Neural progenitor cell (in vitro differentiated cells): Measurements from ENCODE around the gene KIF26A. TPM values are rescaled to one million over a fixed set of nuclear protein-coding genes. Genes with fewer than 3 reads are reported as not detected.
A peak's percentile ranks its signal among the peaks of the same experiment; 100 is the strongest.

ENCODE experiments used
- DNase-seq: peaks from one replicate; pipeline ENCODE4 v3.0.0-alpha.2; 2016; ENCODE audit warnings: low spot score
- H2AFZ ChIP-seq: fragments of 200-600 bp; sonication (generic); replicated peaks from 2 replicates; pipeline ENCODE4 v1.6.1; 2016; ENCODE audit warnings: antibody characterized with exemption
- H3F3A ChIP-seq: fragments of 200-600 bp; sonication (generic); 2 replicates; pipeline ENCODE4 v1.6.1; 2016; ENCODE audit warnings: antibody characterized with exemption, low read depth
- H3K27ac ChIP-seq: fragments of 200-600 bp; sonication (generic); 2 replicates; pipeline ENCODE4 v1.5.1; 2016; ENCODE audit warnings: mild to moderate bottlenecking
- H3K27me3 ChIP-seq: fragments of 200-600 bp; sonication (generic); 2 replicates; pipeline ENCODE4 v1.6.1; 2016; ENCODE audit warnings: mild to moderate bottlenecking, moderate library complexity
- H3K36me3 ChIP-seq: fragments of 200-600 bp; sonication (generic); 2 replicates; pipeline ENCODE4 v1.5.1; 2016
- H3K4me1 ChIP-seq: fragments of 200-600 bp; sonication (generic); 2 replicates; pipeline ENCODE4 v1.6.1; 2016; ENCODE audit warnings: mixed run types
- H3K4me2 ChIP-seq: fragments of 200-600 bp; sonication (generic); 2 replicates; pipeline ENCODE4 v1.6.1; 2016
- H3K4me3 ChIP-seq: fragments of 200-600 bp; sonication (generic); 2 replicates; pipeline ENCODE4 v1.5.1; 2016
- H3K79me2 ChIP-seq: fragments of 200-600 bp; sonication (generic); 2 replicates; pipeline ENCODE4 v1.6.1; 2016; ENCODE audit warnings: low read depth
- H3K9ac ChIP-seq: fragments of 200-600 bp; sonication (generic); 2 replicates; pipeline ENCODE4 v1.6.1; 2016
- H3K9me3 ChIP-seq: fragments of 200-600 bp; sonication (generic); 2 replicates; pipeline ENCODE4 v1.5.1; 2016; ENCODE audit warnings: low read depth
- H4K20me1 ChIP-seq: fragments of 200-600 bp; sonication (generic); 2 replicates; pipeline ENCODE4 v1.6.1; 2016; ENCODE audit warnings: low read depth
- H3K27ac Mint-ChIP-seq: 3 replicates; pipeline ENCODE4 v1.8.0; 2021; ENCODE audit warnings: mixed read lengths
- H3K27me3 Mint-ChIP-seq: 2 replicates; pipeline ENCODE4 v1.8.0; 2022; ENCODE audit warnings: low read depth, mild to moderate bottlenecking, inconsistent platforms, moderate library complexity, mixed read lengths; ENCODE audit not compliant: insufficient read depth
- H3K36me3 Mint-ChIP-seq: 3 replicates; pipeline ENCODE4 v1.8.0; 2021; ENCODE audit warnings: mixed read lengths
- H3K4me1 Mint-ChIP-seq: 3 replicates; pipeline ENCODE4 v1.8.0; 2021; ENCODE audit warnings: mixed read lengths
- H3K4me3 Mint-ChIP-seq: 3 replicates; pipeline ENCODE4 v1.8.0; 2021; ENCODE audit warnings: mild to moderate bottlenecking, moderate library complexity, mixed read lengths
- H3K9me3 Mint-ChIP-seq: 3 replicates; pipeline ENCODE4 v1.8.0; 2020; ENCODE audit warnings: mixed read lengths
- CTCF ChIP-seq: fragments of 200-600 bp; sonication (generic); IDR thresholded peaks from 2 replicates; pipeline ENCODE4 v1.5.1; 2017; ENCODE audit warnings: antibody characterized with exemption, mild to moderate bottlenecking
- EZH2 ChIP-seq: fragments of 200-600 bp; sonication (generic); IDR thresholded peaks from 2 replicates; pipeline ENCODE4 v1.6.1; 2017; ENCODE audit warnings: antibody characterized with exemption, mild to moderate bottlenecking, moderate library complexity
- EZH2phosphoT487 ChIP-seq: fragments of 200-600 bp; sonication (generic); IDR thresholded peaks from 2 replicates; pipeline ENCODE4 v1.6.1; 2017; ENCODE audit warnings: antibody characterized with exemption
- total RNA-seq: library from RNA; depleted of rRNA; stranded (reverse); fragments of >200 nt; gene quantifications from 2 replicates; pipeline ENCODE4 v1.2.3, GENCODE V29; 2015; ENCODE audit warnings: low replicate concordance

Gene KIF26A
- total RNA-seq, 1 donor from 2014 or later, result 6.1 TPM

GRCh38 chr14:104138718-104139459 lies 502 bp downstream of the KIF26A start:
- peak overlapping the region; percentile 59 for H3K4me3 ChIP-seq
- H3K36me3 ChIP-seq, result no peaks in the 10 kb centered on the region
- H3K4me1 ChIP-seq, result peaks cover 47% of the 10 kb centered on the region
- peak overlapping the region; percentile 77 for H3K4me3 Mint-ChIP-seq
- peak overlapping the region; percentile 92 for H3K4me2 ChIP-seq
- DNase-seq, result peak; percentile 47
- no peaks in the 10 kb centered on the region for H3K36me3 Mint-ChIP-seq
- peaks cover 6% of the 10 kb centered on the region for H3F3A ChIP-seq
- H3K79me2 ChIP-seq, result peaks cover 49% of the 10 kb centered on the region
- H3K27ac ChIP-seq, result no peak overlapping the region
- H3K9ac ChIP-seq, result peak overlapping the region; percentile 18
- peak overlapping the region; percentile 73 for H2AFZ ChIP-seq
- no peaks in the 10 kb centered on the region for H3K9me3 Mint-ChIP-seq
- TF ChIP-seq EZH2 (no peak), EZH2phosphoT487 (no peak), CTCF (no peak)
- peaks cover 15% of the 10 kb centered on the region for H3K4me1 Mint-ChIP-seq
- H3K9me3 ChIP-seq, result no peaks in the 10 kb centered on the region
- H3K27me3 ChIP-seq, result peaks cover 41% of the 10 kb centered on the region
- peaks cover 67% of the 10 kb centered on the region for H4K20me1 ChIP-seq
- peaks cover 27% of the 10 kb centered on the region for H3K27me3 Mint-ChIP-seq
- H3K27ac Mint-ChIP-seq, result no peak overlapping the region

- H3K36me3 Mint-ChIP-seq, result no peaks in the 10 kb centered on the region
- Histone ChIP-seq H2AFZ (no peak overlapping the region), H3K4me1 (peaks cover 45% of the 10 kb centered on the region), H3K4me2 (peak overlapping the region; percentile 92), H3F3A (peaks cover 6% of the 10 kb centered on the region), H3K36me3 (no peaks in the 10 kb centered on the region), H3K27ac (no peak overlapping the region), H3K79me2 (peaks cover 57% of the 10 kb centered on the region), H3K9ac (peak overlapping the region; percentile 18), H3K9me3 (no peaks in the 10 kb centered on the region), H4K20me1 (peaks cover 74% of the 10 kb centered on the region), H3K27me3 (peaks cover 34% of the 10 kb centered on the region), H3K4me3 (peak overlapping the region; percentile 59)
- H3K27ac Mint-ChIP-seq, result no peak overlapping the region
- peaks cover 15% of the 10 kb centered on the region for H3K4me1 Mint-ChIP-seq
- H3K4me3 Mint-ChIP-seq, result peak overlapping the region; percentile 77
- TF ChIP-seq EZH2phosphoT487, result no peak
- TF ChIP-seq CTCF, result no peak
- no peak for TF ChIP-seq EZH2
- peak; percentile 92 for DNase-seq
- no peaks in the 10 kb centered on the region for H3K9me3 Mint-ChIP-seq
- peaks cover 21% of the 10 kb centered on the region for H3K27me3 Mint-ChIP-seq
Observed at GRCh38 chr14:104139460-104140212, 1.2 kb downstream of the KIF26A start.

GRCh38 chr14:104140213-104140462 lies 1.8 kb downstream of the KIF26A start:
- H3K9me3 ChIP-seq, result no peaks in the 10 kb centered on the region
- H3K9ac ChIP-seq, result no peak overlapping the region
- peaks cover 6% of the 10 kb centered on the region for H3F3A ChIP-seq
- peaks cover 62% of the 10 kb centered on the region for H3K79me2 ChIP-seq
- H3K4me1 Mint-ChIP-seq, result peaks cover 13% of the 10 kb centered on the region
- TF ChIP-seq EZH2phosphoT487 (no peak), CTCF (no peak), EZH2 (no peak)
- H3K36me3 ChIP-seq, result no peaks in the 10 kb centered on the region
- peak overlapping the region; percentile 77 for H3K4me3 Mint-ChIP-seq
- H2AFZ ChIP-seq, result no peak overlapping the region
- H3K27ac ChIP-seq, result no peak overlapping the region
- H3K4me3 ChIP-seq, result peak overlapping the region; percentile 59
- peaks cover 78% of the 10 kb centered on the region for H4K20me1 ChIP-seq
- peak overlapping the region; percentile 92 for H3K4me2 ChIP-seq
- peaks cover 20% of the 10 kb centered on the region for H3K27me3 Mint-ChIP-seq
- DNase-seq, result no peak
- no peak overlapping the region for H3K27ac Mint-ChIP-seq
- H3K9me3 Mint-ChIP-seq, result no peaks in the 10 kb centered on the region
- H3K4me1 ChIP-seq, result peaks cover 40% of the 10 kb centered on the region
- H3K27me3 ChIP-seq, result peaks cover 29% of the 10 kb centered on the region
- H3K36me3 Mint-ChIP-seq, result no peaks in the 10 kb centered on the region
